ENCODE results near the gene NUDT15. TPM values are rescaled to one million over a fixed set of nuclear protein-coding genes. Genes with fewer than 3 reads are reported as not detected.

NUDT15 gene
- polyA plus RNA-seq, 3 donors = 5.1 to 13.3 (median 12.6) TPM

DNA sequence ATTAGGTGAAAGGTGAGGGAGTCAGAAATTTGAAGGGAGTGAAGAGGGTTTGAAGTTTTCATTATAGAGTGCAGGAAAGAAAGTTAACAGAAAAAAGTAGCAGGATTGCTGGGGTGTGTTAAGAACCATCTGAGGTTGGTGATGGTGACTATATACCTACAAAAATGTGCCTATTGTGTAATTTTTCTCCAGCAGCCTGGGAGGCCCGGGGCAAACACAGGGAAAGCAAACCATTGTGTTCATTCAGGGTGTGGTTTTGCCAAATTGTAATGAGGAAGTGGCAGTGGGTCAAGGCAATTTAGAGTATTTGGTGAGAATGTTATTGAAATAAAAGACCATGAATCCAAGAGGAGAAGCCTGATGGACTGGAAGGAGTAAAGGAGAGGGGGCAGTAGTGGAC lies 28.2 kb upstream of the NUDT15 start:
- Mint-ChIP-seq H3K4me3 (no peak overlapping the region), H3K36me3 (peaks cover 19 to 24% of the 10 kb centered on the region in 2 donors), H3K4me1 (peaks cover 15% of the 10 kb centered on the region), H3K27me3 (ENCODE audit: low read depth in 3 of 3) (no peaks in the 10 kb centered on the region), H3K9me3 (peaks cover 2 to 17% (median 12%) of the 10 kb centered on the region in 7 donors), H3K27ac (peak overlapping the region in 1 of 7 donors; percentile 51)
- Histone ChIP-seq H4K20me1 (ENCODE audit: insufficient read depth, low read length) (no peaks in the 10 kb centered on the region), H3K27ac (ENCODE audit: low read depth in 1 of 2, low read length in 2 of 2) (no peak overlapping the region), H3K79me2 (ENCODE audit: insufficient read depth, low read length) (no peaks in the 10 kb centered on the region), H3K9ac (ENCODE audit: insufficient read depth, low read length, poor library complexity, severe bottlenecking) (no peak overlapping the region), H3K9me3 (replicated peaks in 1 of 2; ENCODE audit: control insufficient read depth in 1 of 2, insufficient read depth in 1 of 2, low read length in 2 of 2) (peaks cover 0 to 5% of the 10 kb centered on the region in 2 donors), H3K27me3 (ENCODE audit: control insufficient read depth in 2 of 2, insufficient read depth in 2 of 2, low read length in 2 of 2) (no peaks in the 10 kb centered on the region), H2AFZ (ENCODE audit: insufficient read depth, low read depth, low read length, poor library complexity, severe bottlenecking) (no peak overlapping the region), H3K4me1 (ENCODE audit: control insufficient read depth in 1 of 2, insufficient read depth in 2 of 2, low read length in 2 of 2) (peaks cover 6 to 8% of the 10 kb centered on the region in 2 donors), H3K36me3 (replicated peaks in 1 of 2; ENCODE audit: control insufficient read depth in 1 of 2, insufficient read depth in 2 of 2, low read length in 2 of 2) (peaks cover 0 to 4% of the 10 kb centered on the region in 2 donors), H3K4me3 (replicated peaks in 1 of 3; ENCODE audit: low read depth in 2 of 3, low read length in 3 of 3) (no peak overlapping the region), H3K4me2 (replicated peaks; ENCODE audit: extremely low read depth, low read length, poor library complexity, severe bottlenecking) (no peak overlapping the region)
- no peak for TF ChIP-seq CTCF (IDR thresholded peaks at IDR 0.05)
- 0% methylated on average over 1 of the region's 1 CpG for WGBS (ENCODE audit: insufficient coverage)
- intact Hi-C loops (cut with micrococcal nuclease) = loop anchor here in 1 of 2 donors (10.0 kb wide), 1 partner anchor 1436 kb away; the partner anchor contains the start of genes CAB39L and SETDB2
- peak in 1 of 3 donors; percentile 4 for DNase-seq

GRCh38 chr13:48010698-48011097 lies 26.8 kb upstream of the NUDT15 start:
- no peaks in the 10 kb centered on the region for H4K20me1 ChIP-seq (ENCODE audit: insufficient read depth, low read length)
- Mint-ChIP-seq H3K4me3 (no peak overlapping the region), H3K36me3 (peaks cover 22 to 29% of the 10 kb centered on the region in 2 donors), H3K4me1 (peaks cover 10% of the 10 kb centered on the region), H3K9me3 (peaks cover 2 to 17% (median 10%) of the 10 kb centered on the region in 7 donors), H3K27ac (no peak overlapping the region), H3K27me3 (ENCODE audit: low read depth in 3 of 3) (no peaks in the 10 kb centered on the region)
- H3K4me1 ChIP-seq (ENCODE audit: control insufficient read depth in 1 of 2, insufficient read depth in 2 of 2, low read length in 2 of 2) = peaks cover 6 to 8% of the 10 kb centered on the region in 2 donors
- no peak overlapping the region for H3K4me3 ChIP-seq (replicated peaks in 1 of 3; ENCODE audit: low read depth in 2 of 3, low read length in 3 of 3)
- H3K9ac ChIP-seq (ENCODE audit: insufficient read depth, low read length, poor library complexity, severe bottlenecking) = no peak overlapping the region
- 100% methylated on average over 2 of the region's 4 CpGs for WGBS (ENCODE audit: insufficient coverage)
- no peak overlapping the region for H3K27ac ChIP-seq (ENCODE audit: low read depth in 1 of 2, low read length in 2 of 2)
- DNase-seq = no peak
- H2AFZ ChIP-seq (ENCODE audit: insufficient read depth, low read depth, low read length, poor library complexity, severe bottlenecking) = no peak overlapping the region
- intact Hi-C loops (cut with micrococcal nuclease) = no loop called here
- no peak for TF ChIP-seq CTCF (IDR thresholded peaks at IDR 0.05)
- no peak overlapping the region for H3K4me2 ChIP-seq (replicated peaks; ENCODE audit: extremely low read depth, low read length, poor library complexity, severe bottlenecking)
- H3K79me2 ChIP-seq (ENCODE audit: insufficient read depth, low read length) = no peaks in the 10 kb centered on the region
- peaks cover 0 to 10% of the 10 kb centered on the region in 2 donors for H3K36me3 ChIP-seq (replicated peaks in 1 of 2; ENCODE audit: control insufficient read depth in 1 of 2, insufficient read depth in 2 of 2, low read length in 2 of 2)
- H3K27me3 ChIP-seq (ENCODE audit: control insufficient read depth in 2 of 2, insufficient read depth in 2 of 2, low read length in 2 of 2) = no peaks in the 10 kb centered on the region
- H3K9me3 ChIP-seq (replicated peaks in 1 of 2; ENCODE audit: control insufficient read depth in 1 of 2, insufficient read depth in 1 of 2, low read length in 2 of 2) = peaks cover 0 to 5% of the 10 kb centered on the region in 2 donors
